Measurements from ENCODE around the gene SMARCAL1. TPM values are rescaled to one million over a fixed set of nuclear protein-coding genes. Genes with fewer than 3 reads are reported as not detected.

SMARCAL1 gene
- total RNA-seq (2016; rRNA removed; fragmentation: Illumina TruSeq; extraction: Trizol) = 12.7 and 19.8 TPM in 2 replicates
- 3.3 and 3.7 TPM in 2 replicates for total RNA-seq (2016; cell fraction: cytosol; rRNA removed; fragmentation: Illumina TruSeq; extraction: Trizol; ENCODE audit: low read depth)
- total RNA-seq (2016; cell fraction: insoluble cytoplasmic fraction; rRNA removed; fragmentation: Illumina TruSeq; extraction: Trizol) = 12.7 and 17.1 TPM in 2 replicates
- 7.4 and 8.8 TPM in 2 replicates for total RNA-seq (2016; cell fraction: membrane; rRNA removed; fragmentation: Illumina TruSeq; extraction: Trizol)
- total RNA-seq (2016; cell fraction: nucleus; rRNA removed; fragmentation: Illumina TruSeq; extraction: Trizol) = 16.3 and 18.3 TPM in 2 replicates
- polyA plus RNA-seq (2011; rRNA removed) = 21.3 and 21.5 TPM in 2 replicates
- 17.3 and 19.5 TPM in 2 replicates for polyA plus RNA-seq (2011; cell fraction: cytosol; rRNA removed)
- polyA plus RNA-seq (2011; cell fraction: nucleus; rRNA removed) = 19.4 and 19.6 TPM in 2 replicates
- 14.3 and 16.2 TPM in 2 replicates for polyA plus RNA-seq (2012)
- 2.5 and 2.9 TPM in 2 replicates for polyA plus RNA-seq (2016; cell fraction: cytosol; fragmentation: Illumina TruSeq; extraction: Trizol; ENCODE audit: low read depth)
- 26.3 and 27.1 TPM in 2 replicates for polyA plus RNA-seq (2016; cell fraction: insoluble cytoplasmic fraction; fragmentation: Illumina TruSeq; extraction: Trizol; ENCODE audit: low read depth)
- polyA plus RNA-seq (2016; cell fraction: membrane; fragmentation: Illumina TruSeq; extraction: Trizol; ENCODE audit: low read depth) = 5.3 and 6.7 TPM in 2 replicates
- 13.0 and 15.0 TPM in 2 replicates for polyA plus RNA-seq (2016; cell fraction: nucleus; fragmentation: Illumina TruSeq; extraction: Trizol; ENCODE audit: insufficient read depth, low read depth)
- polyA minus RNA-seq (2011; rRNA and poly(A)+ RNA removed; ENCODE audit: low replicate concordance) = 18.0 and 80.7 TPM in 2 replicates
- polyA minus RNA-seq (2011; cell fraction: cytosol; rRNA and poly(A)+ RNA removed) = 16.0 and 16.8 TPM in 2 replicates
- 74.2 and 76.8 TPM in 2 replicates for polyA minus RNA-seq (2011; cell fraction: nucleus; rRNA and poly(A)+ RNA removed)
- percentile 59 among the genes with signal in this experiment for Bru-seq, nascent RNA
- BruChase-seq, experiment 1, labeled RNA remaining after a 6-hour chase = percentile 58 among the genes with signal in this experiment
- percentile 58 among the genes with signal in this experiment for BruChase-seq, experiment 2, labeled RNA remaining after a 2-hour chase
- long read RNA-seq, experiment 1, transcript SMARCAL1-201 (18 exons, 3,271 nt) = major isoform, 6 of 13 reads
- long read RNA-seq, experiment 1, partial matches to known transcripts = 1 of 13 reads
- long read RNA-seq, experiment 1, other reads (novel, unspliced or antisense) = 5 of 13 reads
- long read RNA-seq, experiment 2, partial matches to known transcripts = 16 of 45 reads
- long read RNA-seq, experiment 2, other reads (novel, unspliced or antisense) = 29 of 45 reads

DNA sequence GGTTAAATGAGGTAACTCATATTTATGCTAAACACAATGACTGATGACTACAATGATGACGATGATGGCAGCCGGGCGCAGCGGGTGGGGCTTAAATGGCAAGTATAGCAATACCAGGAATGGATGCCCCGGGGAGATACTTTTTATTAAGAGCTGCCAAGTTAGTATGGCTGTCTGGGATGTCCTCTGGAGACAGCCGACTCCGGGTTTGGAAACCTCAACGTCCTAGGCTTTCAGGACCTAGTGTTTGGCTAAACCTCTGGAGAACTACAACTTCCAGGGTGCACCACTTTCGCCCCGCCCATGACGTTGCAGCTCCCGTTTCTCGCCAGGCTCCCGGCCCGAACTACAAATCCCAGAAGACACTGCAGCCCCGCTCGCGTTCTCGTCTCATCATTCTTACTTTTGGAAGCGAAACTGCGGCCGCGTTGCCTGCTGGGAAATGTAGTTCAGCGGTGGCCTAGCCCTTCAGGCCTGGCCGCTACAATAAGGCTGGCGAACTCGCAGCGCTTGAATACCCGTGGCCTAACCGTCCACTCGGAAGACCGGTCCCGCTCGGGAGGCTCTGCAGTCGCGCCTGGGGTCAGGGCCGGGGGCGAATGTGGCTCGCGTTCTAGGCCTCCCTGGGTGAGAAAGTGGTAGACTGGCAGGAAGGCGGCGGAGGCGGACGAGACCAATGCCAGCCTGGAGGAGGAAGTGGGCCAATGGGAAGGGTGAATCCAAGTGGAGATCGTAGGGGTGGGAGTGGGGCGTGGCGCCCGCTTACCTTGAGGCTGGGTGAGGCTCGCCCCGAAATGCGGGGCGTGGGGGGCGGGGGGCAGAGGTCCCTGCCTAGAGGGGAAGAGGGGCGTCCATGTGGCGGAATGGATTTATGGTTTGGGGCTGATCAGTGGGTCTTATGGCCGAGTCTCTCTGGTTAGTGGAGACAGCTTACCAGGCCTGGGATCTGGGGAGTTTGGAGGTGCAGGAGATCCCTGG is at the start of gene SMARCAL1:
Gene SMARCAL1 (plus strand): TSS at position 463 of the 978 bp plus-strand sequence. CDS start 2,221 bp downstream, outside the sequence.
- peaks cover 39% of the 10 kb centered on the region for H3K4me1 ChIP-seq (ENCODE audit: insufficient read depth, low read length)
- intact Hi-C loops (cut with micrococcal nuclease; ENCODE audit: unreplicated experiment) (loop anchor here (1.0 kb wide), 1 partner anchor 86 kb away; the partner anchor contains the start of gene RPL37A), in situ Hi-C loops (cut with HindIII; ENCODE audit: extremely low pct_ligation_motif_present, low pct_unique_long_range_greater_than_20kb) (no loop called here)
- H3K27me3 ChIP-seq (ENCODE audit: control insufficient read depth in 1 of 2, insufficient read depth in 2 of 2, low read length in 2 of 2) = peaks cover 0 to 10% of the 10 kb centered on the region in 2 experiments; a peak in 1 of 5 replicates
- H3K4me2 ChIP-seq (ENCODE audit: low read depth, low read length) = peak within 1 kb of the TSS; percentile 78
- WGBS (ENCODE audit: low lambda C conversion rate) = 10% methylated on average over 46 of the region's 56 CpGs
- H3K9me3 ChIP-seq (ENCODE audit: low read length) = no peaks in the 10 kb centered on the region
- peak within 1 kb of the TSS; percentile 86 for H3K27ac ChIP-seq (ENCODE audit: extremely low read length, insufficient read depth, low read length)
- TSS peak; percentile 93 for BruUV-seq (replicated peaks)
- CTCF ChIA-PET (ENCODE audit: low intra/inter-chr PET ratio, low total read pairs) = no interaction called here
- no peaks in the 10 kb centered on the region for H3K36me3 ChIP-seq (replicated peaks in 1 of 2; ENCODE audit: control insufficient read depth in 1 of 2, insufficient read depth in 2 of 2, low read length in 2 of 2)
- H3K9ac ChIP-seq (ENCODE audit: insufficient read depth, low read depth, low read length) = peak within 1 kb of the TSS; percentile 91
- no peaks in the 10 kb centered on the region for H3K79me2 ChIP-seq (ENCODE audit: insufficient read depth, low read length)
- H2AFZ ChIP-seq (ENCODE audit: low read length) = peak within 1 kb of the TSS; percentile 81
- FAIRE-seq (peak; percentile 97), ATAC-seq (peak; percentile 93), DNase-seq (ENCODE audit: low spot score) (peak; percentile 98)
- H3K4me3 ChIP-seq (replicated peaks in 1 of 3; ENCODE audit: insufficient read depth in 1 of 3, low read depth in 2 of 3, low read length in 3 of 3) = peak within 1 kb of the TSS; percentile 91 to 99 (median 94)
- POLR2A ChIA-PET = interaction anchor here (0.8 to 2.0 kb wide), 5 partner anchors 12 to 94 kb away, joined by 3 to 18 read pairs (median 4); partner anchors contain the start of gene RPL37A
- no peaks in the 10 kb centered on the region for H4K20me1 ChIP-seq (ENCODE audit: insufficient read depth, low read length)
- TF ChIP-seq, protein P1, sequence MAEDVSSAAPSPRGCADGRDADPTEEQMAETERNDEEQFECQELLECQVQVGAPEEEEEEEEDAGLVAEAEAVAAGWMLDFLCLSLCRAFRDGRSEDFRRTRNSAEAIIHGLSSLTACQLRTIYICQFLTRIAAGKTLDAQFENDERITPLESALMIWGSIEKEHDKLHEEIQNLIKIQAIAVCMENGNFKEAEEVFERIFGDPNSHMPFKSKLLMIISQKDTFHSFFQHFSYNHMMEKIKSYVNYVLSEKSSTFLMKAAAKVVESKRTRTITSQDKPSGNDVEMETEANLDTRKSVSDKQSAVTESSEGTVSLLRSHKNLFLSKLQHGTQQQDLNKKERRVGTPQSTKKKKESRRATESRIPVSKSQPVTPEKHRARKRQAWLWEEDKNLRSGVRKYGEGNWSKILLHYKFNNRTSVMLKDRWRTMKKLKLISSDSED (CRISPR knock-in tag; IDR thresholded peaks at IDR 0.05) = no peak
- TF ChIP-seq ZNF343 (CRISPR knock-in tag; IDR thresholded peaks at IDR 0.05) (peak; percentile 66; the same call in 1 of the 2 replicates), ZNF17 (CRISPR knock-in tag; IDR thresholded peaks at IDR 0.05) (no peak), ZZZ3 (CRISPR knock-in tag; IDR thresholded peaks at IDR 0.05; ENCODE audit: borderline replicate concordance) (no peak; the same call in 1 of the 2 replicates), U2AF2 (IDR thresholded peaks at IDR 0.05; ENCODE audit: low read depth, low read length) (0 out of 2 replicates have a peak, but pooled peaks have one; percentile 26), ZNF614 (CRISPR knock-in tag; IDR thresholded peaks at IDR 0.05; ENCODE audit: borderline replicate concordance) (peak; percentile 67; the same call in 1 of the 2 replicates), ZNF264 (CRISPR knock-in tag; IDR thresholded peaks at IDR 0.05) (peak; percentile 84), ZNF790 (CRISPR knock-in tag; IDR thresholded peaks at IDR 0.05; ENCODE audit: borderline replicate concordance) (peak; percentile 64; the same call in 1 of the 2 replicates), ZNF503 (CRISPR knock-in tag; IDR thresholded peaks at IDR 0.05) (0 out of 2 replicates have a peak, but pooled peaks have one; percentile 39), SETDB1 (CRISPR knock-in tag; IDR thresholded peaks at IDR 0.05; ENCODE audit: borderline replicate concordance) (no peak), NCOA1 (CRISPR knock-in tag; IDR thresholded peaks at IDR 0.05) (0 out of 2 replicates have a peak, but pooled peaks have one; percentile 25), KLF15 (CRISPR knock-in tag; IDR thresholded peaks at IDR 0.05; ENCODE audit: borderline replicate concordance) (0 out of 2 replicates have a peak, but pooled peaks have one; percentile 52), ZNF773 (CRISPR knock-in tag; IDR thresholded peaks at IDR 0.05; ENCODE audit: borderline replicate concordance) (no peak), RFX5 (IDR thresholded peaks at IDR 0.05; ENCODE audit: low read depth, low read length) (no peak)
